ENCODE data around the gene SIGLEC1. TPM values are rescaled to one million over a fixed set of nuclear protein-coding genes. Genes with fewer than 3 reads are reported as not detected.
A peak's percentile ranks its signal among the peaks of the same experiment; 100 is the strongest.

The SIGLEC1 gene
- total and polyA plus RNA-seq, 2 donors (not counting 3 experiments of a cell fraction or from before 2014, with no cell fraction given), result not detected

- Histone ChIP-seq H3K4me3 (replicated peaks in 1 of 3; ENCODE audit: insufficient read depth in 1 of 3, low read depth in 1 of 3, low read length in 3 of 3) (no peak overlapping the region), H3K9ac (replicated peaks; ENCODE audit: extremely low read depth, insufficient read depth, low read length) (no peak overlapping the region), H3K4me2 (ENCODE audit: insufficient read depth, low read length) (no peak overlapping the region), H3K27ac (ENCODE audit: insufficient read depth, low read depth, low read length) (no peak overlapping the region), H3K79me2 (ENCODE audit: control insufficient read depth, insufficient read depth, low read length) (no peaks in the 10 kb centered on the region), H3K27me3 (ENCODE audit: control insufficient read depth in 2 of 2, insufficient read depth in 2 of 2, low read length in 2 of 2) (no peaks in the 10 kb centered on the region), H3K9me3 (replicated peaks; ENCODE audit: control insufficient read depth, insufficient read depth, low read length) (no peaks in the 10 kb centered on the region), H3K36me3 (ENCODE audit: control insufficient read depth in 2 of 2, extremely low read depth in 1 of 2, insufficient read depth in 2 of 2, low read length in 2 of 2) (peaks cover 0 to 3% of the 10 kb centered on the region in 2 experiments), H3K4me1 (ENCODE audit: control insufficient read depth, extremely low read depth, insufficient read depth, low read length) (no peaks in the 10 kb centered on the region), H4K20me1 (replicated peaks; ENCODE audit: control insufficient read depth, extremely low read depth, insufficient read depth, low read length) (no peaks in the 10 kb centered on the region), H2AFZ (ENCODE audit: low read depth, low read length) (no peak overlapping the region), H3K9me1 (replicated peaks; ENCODE audit: control insufficient read depth, extremely low read depth, insufficient read depth, low read length) (no peaks in the 10 kb centered on the region)
- BruUV-seq (replicated peaks), result no TSS peak
- DNase-seq (ENCODE audit: low read depth, low spot score), result no peak
- TF ChIP-seq JUN (IDR thresholded peaks at IDR 0.05; ENCODE audit: borderline replicate concordance, insufficient read depth, insufficient read length, low read depth), result no peak
- peak; percentile 40 to 42 for TF ChIP-seq CTCF (IDR thresholded peaks at IDR 0.05; ENCODE audit: extremely low read depth in 1 of 2, insufficient read depth in 1 of 2, low read depth in 1 of 2, low read length in 2 of 2)
- ChIA-PET POLR2A (no interaction called here), CTCF (interaction anchor here (0.6 to 5.6 kb wide), 7 partner anchors 10 to 73 kb away, joined by 3 to 75 read pairs (median 6); partner anchors contain the start of gene ADISSP)
- intact Hi-C loops (cut with micrococcal nuclease) (loop anchor here (1.0 to 5.0 kb wide), 2 partner anchors 34 to 73 kb away; no protein-coding TSS in a partner anchor), dilution Hi-C loops (cut with MboI; ENCODE audit: extremely low pct_ligation_motif_present, low sequenced_read_pairs) (no loop called here)
- FAIRE-seq, result no peak
Observed at GRCh38 chr20:3749689-3750531, 37.5 kb upstream of the SIGLEC1 start.

DNA sequence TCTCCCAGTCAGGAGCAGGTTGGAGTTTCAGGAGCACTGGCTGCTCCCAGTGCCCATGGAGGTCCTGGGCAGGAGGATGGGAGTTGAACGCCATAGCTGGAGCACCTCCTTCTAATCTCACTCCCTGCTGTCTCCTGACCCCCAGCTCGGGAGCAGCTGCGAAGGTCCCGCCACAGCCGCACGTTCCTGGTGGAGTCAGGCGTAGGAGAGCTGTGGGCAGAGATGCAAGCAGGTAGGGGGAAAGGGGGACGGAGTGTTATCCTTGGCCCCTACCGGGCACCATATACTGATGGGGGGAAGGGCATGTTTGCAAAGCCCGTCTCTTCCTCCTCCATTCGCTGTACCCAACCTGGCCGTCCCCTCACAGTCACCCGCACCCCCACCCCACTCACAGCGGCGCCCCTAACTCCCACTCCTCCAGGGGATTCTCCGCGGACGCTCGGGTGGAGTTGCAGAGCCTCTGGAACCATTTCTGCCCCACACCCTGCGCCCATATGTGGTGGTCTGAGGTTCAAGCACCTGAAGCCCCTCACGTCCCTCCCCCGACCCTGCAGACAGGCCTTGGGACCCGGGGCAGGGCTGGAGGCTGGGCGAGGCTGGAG is 36.8 kb upstream of the SIGLEC1 start:
- H3K27ac ChIP-seq (ENCODE audit: insufficient read depth, low read depth, low read length), result no peak overlapping the region
- no TSS peak for BruUV-seq (replicated peaks)
- no peaks in the 10 kb centered on the region for H3K9me3 ChIP-seq (replicated peaks; ENCODE audit: control insufficient read depth, insufficient read depth, low read length)
- H3K4me1 ChIP-seq (ENCODE audit: control insufficient read depth, extremely low read depth, insufficient read depth, low read length), result no peaks in the 10 kb centered on the region
- H3K9me1 ChIP-seq (replicated peaks; ENCODE audit: control insufficient read depth, extremely low read depth, insufficient read depth, low read length), result no peaks in the 10 kb centered on the region
- dilution Hi-C loops (cut with MboI; ENCODE audit: extremely low pct_ligation_motif_present, low sequenced_read_pairs) (no loop called here), intact Hi-C loops (cut with micrococcal nuclease) (loop anchor here (1.0 kb wide), 1 partner anchor 33 kb away; no protein-coding TSS in a partner anchor)
- H3K27me3 ChIP-seq (ENCODE audit: control insufficient read depth in 2 of 2, insufficient read depth in 2 of 2, low read length in 2 of 2), result no peaks in the 10 kb centered on the region
- TF ChIP-seq POLR2AphosphoS5 (IDR thresholded peaks at IDR 0.05; ENCODE audit: insufficient read depth, low read depth, low read length) (no peak), JUN (IDR thresholded peaks at IDR 0.05; ENCODE audit: borderline replicate concordance, insufficient read depth, insufficient read length, low read depth) (no peak), FOS (IDR thresholded peaks at IDR 0.05; ENCODE audit: borderline replicate concordance, insufficient read depth, low read length) (no peak), MYC (IDR thresholded peaks at IDR 0.05; ENCODE audit: low read depth, low read length) (no peak), EZH2 (IDR thresholded peaks at IDR 0.05; ENCODE audit: borderline replicate concordance, low read depth, low read length, severe bottlenecking) (no peak), POLR2A (IDR thresholded peaks at IDR 0.05; ENCODE audit: low read depth, low read length) (no peak), CTCF (IDR thresholded peaks at IDR 0.05; ENCODE audit: extremely low read depth in 1 of 2, insufficient read depth in 1 of 2, low read depth in 1 of 2, low read length in 2 of 2) (no peak), GATA2 (IDR thresholded peaks at IDR 0.05; ENCODE audit: insufficient read depth, insufficient read length, low read depth, low read length) (no peak), MAX (IDR thresholded peaks at IDR 0.05; ENCODE audit: insufficient read depth, insufficient read length) (no peak)
- H3K4me3 ChIP-seq (replicated peaks in 1 of 3; ENCODE audit: insufficient read depth in 1 of 3, low read depth in 1 of 3, low read length in 3 of 3), result no peak overlapping the region
- H3K4me2 ChIP-seq (ENCODE audit: insufficient read depth, low read length), result no peak overlapping the region
- CTCF ChIA-PET, result interaction anchor here (0.6 to 5.6 kb wide), 9 partner anchors 9 to 75 kb away, joined by 3 to 75 read pairs (median 5); partner anchors contain the start of genes ADISSP and SPEF1
- FAIRE-seq (no peak), DNase-seq (ENCODE audit: low read depth, low spot score) (no peak)
- no peaks in the 10 kb centered on the region for H3K79me2 ChIP-seq (ENCODE audit: control insufficient read depth, insufficient read depth, low read length)
- no peak overlapping the region for H3K9ac ChIP-seq (replicated peaks; ENCODE audit: extremely low read depth, insufficient read depth, low read length)
- no peaks in the 10 kb centered on the region for H4K20me1 ChIP-seq (replicated peaks; ENCODE audit: control insufficient read depth, extremely low read depth, insufficient read depth, low read length)
- POLR2A ChIA-PET, result no interaction called here
- H2AFZ ChIP-seq (ENCODE audit: low read depth, low read length), result no peak overlapping the region
- peaks cover 0 to 3% of the 10 kb centered on the region in 2 experiments for H3K36me3 ChIP-seq (ENCODE audit: control insufficient read depth in 2 of 2, extremely low read depth in 1 of 2, insufficient read depth in 2 of 2, low read length in 2 of 2)
